GM19455 (cell line): ENCODE results near the gene CFAP119.

ENCODE experiments used
- ATAC-seq: cut with Tn5 transposase; IDR thresholded peaks from one replicate; pipeline ENCODE4 v1.9.1; 2021; ENCODE audit not compliant: unreplicated experiment

Gene CFAP119

GRCh38 chr16:30762991-30763725, 1.3 kb upstream of the CFAP119 start:
- no peak for ATAC-seq

GRCh38 chr16:30761427-30761927, 385 bp downstream of the CFAP119 start:
- peak; percentile 38 for ATAC-seq

GRCh38 chr16:30760577-30761426, 1.1 kb downstream of the CFAP119 start:
- no peak for ATAC-seq

- ATAC-seq = no peak
Measured at GRCh38 chr16:30760001-30760559, 1.8 kb downstream of the CFAP119 start.

- ATAC-seq = no peak
Measured at GRCh38 chr16:30758988-30759491, 2.8 kb downstream of the CFAP119 start.

- no peak for ATAC-seq
Measured at GRCh38 chr16:30757316-30757715, 4.5 kb downstream of the CFAP119 start.

GRCh38 chr16:30756781-30757100, 5.1 kb downstream of the CFAP119 start:
- no peak for ATAC-seq

- ATAC-seq = no peak
Measured at GRCh38 chr16:30755955-30756780, 5.7 kb downstream of the CFAP119 start.

- no peak for ATAC-seq
Measured at GRCh38 chr16:30753596-30753995, 8.3 kb downstream of the CFAP119 start.

GRCh38 chr16:30750876-30751465, 10.9 kb downstream of the CFAP119 start:
- ATAC-seq = no peak

GRCh38 chr16:30750201-30750600, 11.7 kb downstream of the CFAP119 start:
- ATAC-seq = no peak

- peak; percentile 8 for ATAC-seq
Measured at GRCh38 chr16:30748634-30749445, 13.0 kb downstream of the CFAP119 start.

- ATAC-seq = peak; percentile 92
Measured at GRCh38 chr16:30747799-30748633, 13.8 kb downstream of the CFAP119 start, which contains the start of gene PHKG2. PHKG2 (plus strand) TSS chr16:30748425; CDS start chr16:30748821, 396 bp downstream.

- no peak for ATAC-seq
Measured at GRCh38 chr16:30747331-30747730, 14.5 kb downstream of the CFAP119 start.

GRCh38 chr16:30746638-30747175, 15.2 kb downstream of the CFAP119 start:
- no peak for ATAC-seq

- no peak for ATAC-seq
Measured at GRCh38 chr16:30745082-30745481, 16.8 kb downstream of the CFAP119 start.

GRCh38 chr16:30744183-30744582, 17.7 kb downstream of the CFAP119 start:
- ATAC-seq = no peak

- ATAC-seq = no peak
Measured at GRCh38 chr16:30743716-30744115, 18.1 kb downstream of the CFAP119 start.
